B cell (primary cell): ENCODE measurements around the gene RGS14. TPM values are rescaled to one million over a fixed set of nuclear protein-coding genes. Genes with fewer than 3 reads are reported as not detected.

Experiments
- ATAC-seq: fragments of 200-7000 bp; cut with Tn5 transposase; one replicate; pipeline ENCODE4 v1.10.0; 2021; ENCODE audit warnings: low read depth, mild to moderate bottlenecking, moderate number of reproducible peaks, moderate library complexity
- CTCF ChIA-PET: fragments of 350-600 bp; sonication (Branson Sonifier 250); formaldehyde crosslinking; loops from one replicate; lab custom pipeline; 2021; ENCODE audit warnings: antibody characterized with exemption, inconsistent platforms; lab: Charles Lee
- POLR2A ChIA-PET: fragments of 350-600 bp; sonication (Branson Sonifier 250); formaldehyde crosslinking; loops from one replicate; lab custom pipeline; 2021; ENCODE audit warnings: antibody characterized with exemption; lab: Charles Lee
- DNase-seq: peaks from one replicate; pipeline ENCODE4 v3.0.0; 2013
- H2AFZ ChIP-seq: 2 replicates; pipeline ENCODE4 v1.6.1; 2012; ENCODE audit warnings: mild to moderate bottlenecking, low read depth, low read length; ENCODE audit not compliant: insufficient read depth, poor library complexity, severe bottlenecking
- H3K27ac ChIP-seq, 2 donors: 1 replicate in 1 of 2; 2 replicates in 1 of 2; pipeline ENCODE4 v1.5.1; 2012 to 2013; ENCODE audit warnings: low read length in 2 of 2, mild to moderate bottlenecking in 2 of 2, moderate library complexity in 1 of 2
- H3K27me3 ChIP-seq, 4 experiments: fragments of 200-600 bp in 1 of 4; sonication (generic) in 1 of 4; replicated peaks in 1 of 4; 1 replicate in 2 of 4; 2 replicates in 2 of 4; pipeline versions ENCODE4 v1.6.1 to v1.7.0; 2013 to 2016; ENCODE audit warnings: low read length in 3 of 4, mild to moderate bottlenecking in 2 of 4, mixed read lengths in 1 of 4, moderate library complexity in 1 of 4; ENCODE audit not compliant: insufficient read depth in 4 of 4, control insufficient read depth in 3 of 4; ENCODE audit errors: control extremely low read depth in 1 of 4
- H3K36me3 ChIP-seq, 2 experiments: replicated peaks in 1 of 2; 1 replicate in 1 of 2; 2 replicates in 1 of 2; pipeline versions ENCODE4 v1.6.1 to v1.7.1; 2013; ENCODE audit warnings: low read length in 1 of 2; ENCODE audit not compliant: insufficient read depth in 2 of 2, control insufficient read depth in 1 of 2; ENCODE audit errors: control extremely low read depth in 1 of 2, extremely low read depth in 1 of 2
- H3K4me1 ChIP-seq, 2 donors: fragments of 200-600 bp in 1 of 2; sonication (generic) in 1 of 2; 1 replicate in 1 of 2; 2 replicates in 1 of 2; pipeline versions ENCODE4 v1.5.1 to v1.6.1; 2013 to 2017; ENCODE audit warnings: low read length in 2 of 2; ENCODE audit not compliant: control insufficient read depth in 2 of 2, insufficient read depth in 2 of 2
- H3K4me2 ChIP-seq: replicated peaks from 2 replicates; pipeline ENCODE3; 2012; ENCODE audit warnings: mild to moderate bottlenecking, low read depth, low read length; ENCODE audit not compliant: poor library complexity, severe bottlenecking
- H3K4me3 ChIP-seq, 5 experiments: fragments of 200-600 bp in 1 of 5; sonication (generic) in 1 of 5; 1 replicate in 3 of 5; 2 replicates in 2 of 5; pipeline versions ENCODE4 v1.5.1 to v1.7.0; 2011 to 2016; ENCODE audit warnings: low read length in 4 of 5, mild to moderate bottlenecking in 4 of 5, low read depth in 2 of 5, control low read depth in 1 of 5, moderate library complexity in 1 of 5; ENCODE audit not compliant: insufficient read depth in 1 of 5; ENCODE audit errors: control extremely low read depth in 1 of 5, extremely low read depth in 1 of 5
- H3K79me2 ChIP-seq: fragments of 200-600 bp; sonication (generic); one replicate; pipeline ENCODE4 v1.6.0; 2016; ENCODE audit warnings: low read length; ENCODE audit not compliant: control insufficient read depth, insufficient read depth
- H3K9ac ChIP-seq: fragments of 200-600 bp; sonication (generic); 2 replicates; pipeline ENCODE4 v1.6.1; 2017; ENCODE audit warnings: mild to moderate bottlenecking, low read length, moderate library complexity
- H3K9me3 ChIP-seq, 3 donors: one replicate each; pipeline versions ENCODE4 v1.6.1 to v1.7.1; 2013; ENCODE audit warnings: low read length in 2 of 3; ENCODE audit not compliant: control insufficient read depth in 2 of 3, insufficient read depth in 1 of 3; ENCODE audit errors: control extremely low read depth in 1 of 3
- H4K20me1 ChIP-seq: 2 replicates; pipeline ENCODE4 v1.6.0; 2012; ENCODE audit warnings: mild to moderate bottlenecking, low read length; ENCODE audit not compliant: insufficient read depth, control insufficient read depth, poor library complexity, severe bottlenecking
- H3K27ac Mint-ChIP-seq: one replicate; pipeline ENCODE4 v1.8.0; 2021; ENCODE audit warnings: mixed read lengths
- H3K27me3 Mint-ChIP-seq: one replicate; pipeline ENCODE4 v1.8.0; 2021; ENCODE audit warnings: mixed read lengths
- H3K4me1 Mint-ChIP-seq: one replicate; pipeline ENCODE4 v1.8.0; 2021; ENCODE audit warnings: mixed read lengths
- H3K4me3 Mint-ChIP-seq: one replicate; pipeline ENCODE4 v1.8.0; 2021; ENCODE audit warnings: mixed read lengths
- H3K9me3 Mint-ChIP-seq: one replicate; pipeline ENCODE4 v1.8.0; 2022; ENCODE audit warnings: mixed read lengths; ENCODE audit not compliant: insufficient read depth
- EZH2 ChIP-seq: IDR thresholded peaks from 2 replicates; pipeline ENCODE4 v1.6.1; 2012; ENCODE audit warnings: borderline replicate concordance, low read depth, mild to moderate bottlenecking, moderate library complexity, low read length; ENCODE audit not compliant: insufficient read depth, poor library complexity, severe bottlenecking
- WGBS: methylation state at CpG from one replicate; pipeline ENCODE4 v1.1.5; 2013; ENCODE audit warnings: missing lambda C conversion rate; ENCODE audit not compliant: insufficient coverage; 5-methylcytosine and 5-hydroxymethylcytosine counted together
- intact Hi-C: fragments of 100-400 bp; cut with micrococcal nuclease; formaldehyde crosslinking; loops from one replicate; pipeline ENCODE4 v1.10.0; 2022
- polyA plus RNA-seq: library from polyadenylated mRNA; depleted of rRNA; stranded (reverse); fragments of >200 nt; gene quantifications from 2 replicates; pipeline ENCODE4 v1.2.3, GENCODE V29; 2012
- total RNA-seq, 2 donors: library from RNA; stranded (reverse); fragments of 120-200 nt in 1 of 2; gene quantifications; 1 replicate in 1 of 2; 2 replicates in 1 of 2; pipeline versions ENCODE4 v1.2.3 to v1.2.4, GENCODE V29; 2013 to 2022
- TF ChIP-seq, protein P1 (sequence below): fragments of 200-600 bp; IDR thresholded peaks from one replicate; pipeline ENCODE4 v1.8.0; 2022; ENCODE audit warnings: antibody characterized with exemption, mild to moderate bottlenecking

RGS14 gene
- total and polyA plus RNA-seq, 2 donors (not counting 1 experiment from before 2014, with no cell fraction given): 85.8 to 184 TPM

DNA sequence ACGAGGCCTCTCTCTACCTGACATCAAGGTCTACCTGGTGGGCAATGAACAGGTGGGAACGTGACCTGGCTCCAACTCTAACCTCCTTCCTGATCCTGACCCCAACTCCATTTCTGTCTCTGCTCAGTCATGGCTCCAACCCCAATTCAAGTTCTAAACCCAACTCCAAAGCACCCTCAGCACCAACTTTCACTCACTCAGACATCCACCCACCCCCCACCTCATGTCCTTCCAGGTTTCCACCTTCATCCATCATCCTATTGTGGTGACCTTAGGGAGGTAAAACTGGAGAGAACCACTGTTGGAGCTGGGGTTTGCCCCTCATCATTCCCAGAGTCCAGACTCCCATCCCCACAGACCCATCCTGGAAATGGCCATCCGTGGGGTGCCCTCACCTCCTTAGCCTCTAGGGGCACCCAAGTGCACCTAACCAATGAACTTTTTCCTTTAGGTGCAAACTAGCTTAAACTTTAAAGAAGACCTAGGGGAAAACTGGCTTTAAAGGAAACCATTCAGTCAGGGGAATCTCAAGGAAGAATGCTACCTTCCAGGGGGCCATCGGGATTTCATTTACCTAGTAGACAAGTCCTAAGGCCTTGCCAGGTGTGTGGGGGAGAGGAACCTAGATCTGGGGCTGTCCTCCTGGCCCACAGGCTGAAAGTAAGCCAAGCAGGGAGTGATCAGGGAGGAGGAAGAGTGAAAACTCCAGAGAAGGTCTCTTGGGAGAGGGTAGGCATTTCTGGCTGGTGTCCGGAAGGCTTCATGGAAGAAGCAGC lies 11.3 kb downstream of the RGS14 start:
- intact Hi-C loops: no loop called here
- ATAC-seq (no peak), DNase-seq (peak; percentile 51)
- no peaks in the 10 kb centered on the region for H3K27me3 ChIP-seq
- H4K20me1 ChIP-seq: peaks cover 79% of the 10 kb centered on the region
- CTCF ChIA-PET: interaction anchor here (0.6 to 5.5 kb wide), 14 partner anchors 8 to 102 kb away, joined by 3 to 60 read pairs (median 5); partner anchors contain the start of genes LMAN2 and RGS14
- H3K4me1 ChIP-seq: peaks cover 35 to 46% of the 10 kb centered on the region in 2 donors
- no peak overlapping the region for H2AFZ ChIP-seq
- no peaks in the 10 kb centered on the region for H3K9me3 ChIP-seq
- 80% methylated on average over 5 of the region's 5 CpGs for WGBS
- peak overlapping the region; percentile 66 for H3K4me2 ChIP-seq
- H3K79me2 ChIP-seq: peaks cover 25% of the 10 kb centered on the region
- H3K27me3 Mint-ChIP-seq: no peaks in the 10 kb centered on the region
- POLR2A ChIA-PET: interaction anchor here (1.2 kb wide), 1 partner anchor 9 kb away, joined by 4 read pairs; no protein-coding TSS in a partner anchor
- no peak overlapping the region for H3K9ac ChIP-seq
- peaks cover 0 to 62% of the 10 kb centered on the region in 2 experiments for H3K36me3 ChIP-seq
- H3K4me3 Mint-ChIP-seq: peak overlapping the region; percentile 47
- peaks cover 51% of the 10 kb centered on the region for H3K4me1 Mint-ChIP-seq
- TF ChIP-seq, protein P1, sequence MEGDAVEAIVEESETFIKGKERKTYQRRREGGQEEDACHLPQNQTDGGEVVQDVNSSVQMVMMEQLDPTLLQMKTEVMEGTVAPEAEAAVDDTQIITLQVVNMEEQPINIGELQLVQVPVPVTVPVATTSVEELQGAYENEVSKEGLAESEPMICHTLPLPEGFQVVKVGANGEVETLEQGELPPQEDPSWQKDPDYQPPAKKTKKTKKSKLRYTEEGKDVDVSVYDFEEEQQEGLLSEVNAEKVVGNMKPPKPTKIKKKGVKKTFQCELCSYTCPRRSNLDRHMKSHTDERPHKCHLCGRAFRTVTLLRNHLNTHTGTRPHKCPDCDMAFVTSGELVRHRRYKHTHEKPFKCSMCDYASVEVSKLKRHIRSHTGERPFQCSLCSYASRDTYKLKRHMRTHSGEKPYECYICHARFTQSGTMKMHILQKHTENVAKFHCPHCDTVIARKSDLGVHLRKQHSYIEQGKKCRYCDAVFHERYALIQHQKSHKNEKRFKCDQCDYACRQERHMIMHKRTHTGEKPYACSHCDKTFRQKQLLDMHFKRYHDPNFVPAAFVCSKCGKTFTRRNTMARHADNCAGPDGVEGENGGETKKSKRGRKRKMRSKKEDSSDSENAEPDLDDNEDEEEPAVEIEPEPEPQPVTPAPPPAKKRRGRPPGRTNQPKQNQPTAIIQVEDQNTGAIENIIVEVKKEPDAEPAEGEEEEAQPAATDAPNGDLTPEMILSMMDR: peak; percentile 79
- no peak for TF ChIP-seq EZH2
- no peak overlapping the region for H3K27ac ChIP-seq
- H3K27ac Mint-ChIP-seq: peak overlapping the region; percentile 68
- H3K4me3 ChIP-seq: no peak overlapping the region
- no peaks in the 10 kb centered on the region for H3K9me3 Mint-ChIP-seq
